Mesendoderm (in vitro differentiated cells): ENCODE data around the gene JAML.

ENCODE experiments used
- DNase-seq: peaks from one replicate; pipeline ENCODE4 v3.0.0; 2013
- H2AK5ac ChIP-seq: 2 replicates; pipeline ENCODE4 v1.6.1; 2013; ENCODE audit warnings: low read length, inconsistent platforms
- H2BK120ac ChIP-seq: 2 replicates; pipeline ENCODE4 v1.6.1; 2013; ENCODE audit warnings: low read depth, mild to moderate bottlenecking, low read length, moderate library complexity, mixed read lengths
- H2BK15ac ChIP-seq: replicated peaks from 2 replicates; pipeline ENCODE4 v1.6.1; 2013; ENCODE audit warnings: low read depth, mild to moderate bottlenecking, moderate library complexity
- H2BK5ac ChIP-seq: 2 replicates; pipeline ENCODE4 v1.6.1; 2013; ENCODE audit warnings: low read length, inconsistent platforms
- H3K18ac ChIP-seq: 2 replicates; pipeline ENCODE4 v1.6.1; 2013; ENCODE audit warnings: mild to moderate bottlenecking, low read length, mixed read lengths
- H3K23ac ChIP-seq: one replicate; pipeline ENCODE4 v1.6.1; 2013; ENCODE audit warnings: low read length
- H3K27ac ChIP-seq: 2 replicates; pipeline ENCODE4 v1.5.1; 2013; ENCODE audit warnings: low read depth, mild to moderate bottlenecking, inconsistent platforms, low read length, moderate library complexity
- H3K27me3 ChIP-seq: 2 replicates; pipeline ENCODE4 v1.6.1; 2013; ENCODE audit warnings: low read length, control low read depth, mild to moderate bottlenecking, inconsistent platforms; ENCODE audit not compliant: insufficient read depth, poor library complexity
- H3K36me3 ChIP-seq: 2 replicates; pipeline ENCODE4 v1.6.1; 2013; ENCODE audit warnings: low read length, inconsistent platforms; ENCODE audit not compliant: control insufficient read depth, insufficient read depth
- H3K4ac ChIP-seq: one replicate; pipeline ENCODE4 v1.6.1; 2013; ENCODE audit warnings: low read depth, mild to moderate bottlenecking, low read length, moderate library complexity
- H3K4me1 ChIP-seq: 2 replicates; pipeline ENCODE4 v1.6.1; 2013; ENCODE audit warnings: low read depth, low read length, inconsistent platforms; ENCODE audit not compliant: control insufficient read depth
- H3K4me2 ChIP-seq: 2 replicates; pipeline ENCODE4 v1.6.1; 2013; ENCODE audit warnings: low read length
- H3K4me3 ChIP-seq: 2 replicates; pipeline ENCODE4 v1.5.1; 2013; ENCODE audit warnings: mild to moderate bottlenecking, low read length
- H3K56ac ChIP-seq: one replicate; pipeline ENCODE4 v1.6.1; 2013; ENCODE audit warnings: low read length
- H3K79me1 ChIP-seq: 2 replicates; pipeline ENCODE4 v1.6.1; 2013; ENCODE audit warnings: low read length, inconsistent platforms
- H3K79me2 ChIP-seq: 2 replicates; pipeline ENCODE4 v1.6.1; 2013; ENCODE audit warnings: mild to moderate bottlenecking, low read length; ENCODE audit not compliant: control insufficient read depth, insufficient read depth
- H3K9ac ChIP-seq: 2 replicates; pipeline ENCODE4 v1.6.1; 2013; ENCODE audit warnings: low read length, inconsistent platforms
- H4K5ac ChIP-seq: one replicate; pipeline ENCODE4 v1.6.1; 2013; ENCODE audit warnings: low read length
- H4K8ac ChIP-seq: one replicate; pipeline ENCODE4 v1.6.1; 2013; ENCODE audit warnings: low read depth, mild to moderate bottlenecking, control low read depth, low read length, moderate library complexity
- WGBS: extraction: QIAGEN DNeasy Blood & Tissue Kit; methylation state at CpG from one replicate; pipeline ENCODE4 v1.1.7; 2013; ENCODE audit warnings: low lambda C conversion rate, missing lambda C conversion rate; ENCODE audit not compliant: insufficient coverage; ENCODE audit errors: extremely low coverage; 5-methylcytosine and 5-hydroxymethylcytosine counted together

Gene JAML

GRCh38 chr11:118214210-118214914 is 10.4 kb downstream of the JAML start:
- H2BK120ac ChIP-seq = no peak overlapping the region
- no peak overlapping the region for H3K23ac ChIP-seq
- no peaks in the 10 kb centered on the region for H3K27me3 ChIP-seq
- H3K4me2 ChIP-seq = no peak overlapping the region
- H4K8ac ChIP-seq = no peak overlapping the region
- no peak overlapping the region for H3K4me3 ChIP-seq
- H3K79me2 ChIP-seq = no peaks in the 10 kb centered on the region
- no peaks in the 10 kb centered on the region for H3K36me3 ChIP-seq
- H2BK15ac ChIP-seq = no peak overlapping the region
- WGBS = no CpG with 5 or more reads among the region's 6 CpGs
- no peaks in the 10 kb centered on the region for H3K79me1 ChIP-seq
- H3K56ac ChIP-seq = no peak overlapping the region
- no peak overlapping the region for H2AK5ac ChIP-seq
- no peak overlapping the region for H3K9ac ChIP-seq
- H4K5ac ChIP-seq = no peak overlapping the region
- H3K4me1 ChIP-seq = peaks cover 6% of the 10 kb centered on the region
- no peak overlapping the region for H3K18ac ChIP-seq
- no peak overlapping the region for H3K27ac ChIP-seq
- H3K4ac ChIP-seq = peak overlapping the region; percentile 9
- DNase-seq = no peak
- no peak overlapping the region for H2BK5ac ChIP-seq

- H3K27me3 ChIP-seq = no peaks in the 10 kb centered on the region
Measured at GRCh38 chr11:118213781-118214180, 11.0 kb downstream of the JAML start.

DNA sequence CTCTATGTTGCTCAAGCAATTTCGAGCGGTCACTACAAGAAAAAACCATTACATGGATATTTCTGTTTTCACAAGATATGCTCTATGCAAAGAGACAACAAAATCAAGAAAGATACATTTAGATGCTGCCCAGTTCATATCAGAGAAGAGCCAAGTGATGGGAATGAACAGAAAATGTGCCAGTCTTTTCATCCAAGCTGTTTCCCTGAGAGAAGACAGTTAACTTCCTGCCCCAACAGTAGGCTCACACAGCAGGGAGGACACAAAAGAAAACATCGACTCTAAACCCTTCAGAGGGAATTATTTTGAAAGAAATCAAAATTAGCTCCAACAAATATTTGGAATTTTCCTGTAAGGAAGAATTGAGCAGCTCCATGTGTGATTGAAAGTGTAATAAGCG is 11.6 kb downstream of the JAML start:
- Histone ChIP-seq H3K56ac (no peak overlapping the region), H2BK120ac (no peak overlapping the region), H3K27ac (no peak overlapping the region), H4K8ac (no peak overlapping the region), H3K36me3 (no peaks in the 10 kb centered on the region), H3K9ac (no peak overlapping the region), H2BK15ac (no peak overlapping the region), H3K18ac (no peak overlapping the region), H2AK5ac (no peak overlapping the region), H3K79me2 (no peaks in the 10 kb centered on the region), H3K4me1 (peaks cover 6% of the 10 kb centered on the region), H3K23ac (no peak overlapping the region), H3K4me2 (no peak overlapping the region), H3K27me3 (no peaks in the 10 kb centered on the region), H3K79me1 (no peaks in the 10 kb centered on the region), H2BK5ac (no peak overlapping the region), H3K4me3 (no peak overlapping the region), H4K5ac (no peak overlapping the region), H3K4ac (no peak overlapping the region)
- no peak for DNase-seq
- 100% methylated on average over 1 of the region's 4 CpGs for WGBS

More at GRCh38 chr11:118213781-118214180, 11.0 kb downstream of the JAML start:
- Histone ChIP-seq H3K79me1 (no peaks in the 10 kb centered on the region), H2BK15ac (no peak overlapping the region), H3K56ac (no peak overlapping the region), H3K4me2 (no peak overlapping the region), H3K4ac (no peak overlapping the region), H3K36me3 (no peaks in the 10 kb centered on the region), H3K27ac (no peak overlapping the region), H3K9ac (no peak overlapping the region), H4K5ac (no peak overlapping the region), H2AK5ac (no peak overlapping the region), H3K18ac (no peak overlapping the region), H3K79me2 (no peaks in the 10 kb centered on the region), H2BK5ac (no peak overlapping the region), H3K4me1 (peaks cover 6% of the 10 kb centered on the region), H2BK120ac (no peak overlapping the region), H3K4me3 (no peak overlapping the region), H3K23ac (no peak overlapping the region), H4K8ac (no peak overlapping the region)
- WGBS = no CpG with 5 or more reads among the region's 2 CpGs
- no peak for DNase-seq

GRCh38 chr11:118212781-118213191 is 12.0 kb downstream of the JAML start:
- H3K9ac ChIP-seq = no peak overlapping the region
- no peak overlapping the region for H3K56ac ChIP-seq
- peaks cover 6% of the 10 kb centered on the region for H3K4me1 ChIP-seq
- no peaks in the 10 kb centered on the region for H3K36me3 ChIP-seq
- no peak overlapping the region for H3K4ac ChIP-seq
- H3K23ac ChIP-seq = no peak overlapping the region
- peak; percentile 12 for DNase-seq
- H4K5ac ChIP-seq = no peak overlapping the region
- no peaks in the 10 kb centered on the region for H3K27me3 ChIP-seq
- no peak overlapping the region for H2AK5ac ChIP-seq
- H2BK120ac ChIP-seq = no peak overlapping the region
- H3K4me2 ChIP-seq = no peak overlapping the region
- H2BK15ac ChIP-seq = no peak overlapping the region
- no peaks in the 10 kb centered on the region for H3K79me2 ChIP-seq
- H3K18ac ChIP-seq = no peak overlapping the region
- H3K79me1 ChIP-seq = no peaks in the 10 kb centered on the region
- H2BK5ac ChIP-seq = no peak overlapping the region
- H4K8ac ChIP-seq = no peak overlapping the region
- WGBS = no CpG with 5 or more reads among the region's 2 CpGs
- H3K4me3 ChIP-seq = no peak overlapping the region
- H3K27ac ChIP-seq = no peak overlapping the region

- no CpG with 5 or more reads among the region's 7 CpGs for WGBS
- no peaks in the 10 kb centered on the region for H3K27me3 ChIP-seq
Measured at GRCh38 chr11:118212131-118212725, 12.6 kb downstream of the JAML start.

More at GRCh38 chr11:118212131-118212725, 12.6 kb downstream of the JAML start:
- Histone ChIP-seq H3K36me3 (no peaks in the 10 kb centered on the region), H3K79me1 (no peaks in the 10 kb centered on the region), H3K4me2 (no peak overlapping the region), H4K5ac (no peak overlapping the region), H2BK5ac (no peak overlapping the region), H3K4me3 (no peak overlapping the region), H3K4me1 (peaks cover 6% of the 10 kb centered on the region), H2BK15ac (no peak overlapping the region), H3K4ac (no peak overlapping the region), H3K56ac (no peak overlapping the region), H3K23ac (no peak overlapping the region), H3K79me2 (no peaks in the 10 kb centered on the region), H3K18ac (no peak overlapping the region), H3K9ac (no peak overlapping the region), H3K27ac (no peak overlapping the region), H2BK120ac (no peak overlapping the region), H4K8ac (no peak overlapping the region), H2AK5ac (no peak overlapping the region)
- DNase-seq = peak; percentile 88
